GM12878 (cell line): ENCODE measurements around the gene RSAD2. TPM values are rescaled to one million over a fixed set of nuclear protein-coding genes. Genes with fewer than 3 reads are reported as not detected.

Experiments
- ATAC-seq: fragments of 200-7000 bp; cut with Tn5 transposase; 3 replicates; pipeline ENCODE4 v1.9.1; 2020; ENCODE audit warnings: mild to moderate bottlenecking, moderate library complexity
- BruUV-seq: library from RNA; stranded (reverse); fragments of 400-500 nt; replicated peaks from 2 replicates; lab custom pipeline; 2021; lab: Mats Ljungman, UMichigan
- CTCF ChIA-PET: fragments of 300-600 bp; sonication (Branson Sonifier 250); formaldehyde crosslinking; extraction: SDS; loops from one replicate; lab custom pipeline; 2021; ENCODE audit warnings: inconsistent platforms; lab: Yijun Ruan, JAX
- POLR2A ChIA-PET: fragments of 350-600 bp; formaldehyde crosslinking; extraction: SDS; loops from one replicate; lab custom pipeline; 2021; ENCODE audit warnings: inconsistent platforms; lab: Charles Lee
- RAD21 ChIA-PET: fragments of 300-600 bp; sonication (Branson Sonifier 250); formaldehyde crosslinking; loops from one replicate; lab custom pipeline; 2023; ENCODE audit warnings: antibody characterized with exemption; ENCODE audit not compliant: unreplicated experiment; lab: Charles Lee
- SMC1A ChIA-PET: fragments of 300-600 bp; sonication (Branson Sonifier 250); formaldehyde crosslinking; loops from one replicate; lab custom pipeline; 2023; ENCODE audit not compliant: unreplicated experiment, uncharacterized antibody; lab: Charles Lee
- DNase-seq: peaks from one replicate; pipeline ENCODE4 v3.0.0-alpha.2; 2011; ENCODE audit warnings: low read depth, low spot score
- FAIRE-seq: peaks from 3 replicates; lab custom pipeline; 2011; peaks lifted over from hg19 to GRCh38; lab: Jason Lieb, UNC
- H2AFZ ChIP-seq: 2 replicates; pipeline ENCODE4 v1.6.0; 2011; ENCODE audit warnings: low read depth, low read length, control low read depth; ENCODE audit not compliant: control insufficient read depth
- H3K27ac ChIP-seq: 2 replicates; pipeline ENCODE4 v1.5.1; 2011; ENCODE audit warnings: control low read depth; ENCODE audit not compliant: control insufficient read depth, insufficient read depth
- H3K27me3 ChIP-seq, 2 experiments: replicated peaks in 1 of 2; 2 replicates each; pipeline versions ENCODE4 v1.6.0 to v1.6.1; 2011; ENCODE audit warnings: low read length in 1 of 2; ENCODE audit not compliant: control insufficient read depth in 2 of 2, insufficient read depth in 2 of 2
- H3K36me3 ChIP-seq, 2 experiments: 2 replicates each; pipeline ENCODE4 v1.5.1; 2011; ENCODE audit warnings: low read length in 1 of 2; ENCODE audit not compliant: control insufficient read depth in 2 of 2, insufficient read depth in 2 of 2
- H3K4me1 ChIP-seq: 2 replicates; pipeline ENCODE4 v1.6.1; 2011; ENCODE audit warnings: mild to moderate bottlenecking, low read length, moderate library complexity, mixed read lengths; ENCODE audit not compliant: control insufficient read depth, insufficient read depth
- H3K4me2 ChIP-seq: 2 replicates; pipeline ENCODE4 v1.6.0; 2011; ENCODE audit warnings: control low read depth; ENCODE audit not compliant: control insufficient read depth, insufficient read depth
- H3K4me3 ChIP-seq: fragments of 200-600 bp; sonication (generic); 2 replicates; pipeline ENCODE4 v1.5.1; 2016
- H3K79me2 ChIP-seq: 2 replicates; pipeline ENCODE4 v1.6.0; 2011; ENCODE audit warnings: low read length; ENCODE audit not compliant: control insufficient read depth, insufficient read depth
- H3K9ac ChIP-seq: 2 replicates; pipeline ENCODE4 v1.8.0; 2011; ENCODE audit warnings: low read length, control low read depth, mixed read lengths; ENCODE audit not compliant: control insufficient read depth, insufficient read depth
- H3K9me3 ChIP-seq: replicated peaks from 3 replicates; pipeline ENCODE4 v1.5.1; 2011; ENCODE audit warnings: mild to moderate bottlenecking, low read length; ENCODE audit not compliant: control insufficient read depth, insufficient read depth
- H4K20me1 ChIP-seq: 2 replicates; pipeline ENCODE4 v1.6.0; 2011; ENCODE audit not compliant: control insufficient read depth, insufficient read depth
- EED ChIP-seq: sonication (generic); IDR thresholded peaks from 2 replicates; pipeline ENCODE4 v1.6.1; 2016; ENCODE audit warnings: antibody characterized with exemption, low read depth
- EGR1 ChIP-seq, 2 experiments: IDR thresholded peaks; 1 replicate in 1 of 2; 2 replicates in 1 of 2; pipeline ENCODE4 v1.6.1; 2011 to 2012; ENCODE audit warnings: low read depth in 2 of 2, low read length in 2 of 2, borderline replicate concordance in 1 of 2, mild to moderate bottlenecking in 1 of 2, moderate library complexity in 1 of 2
- EP300 ChIP-seq, 2 experiments: fragments of 150-350 bp in 1 of 2; IDR thresholded peaks; 2 replicates each; pipeline ENCODE4 v1.6.1; 2011 to 2012; ENCODE audit warnings: low read depth in 2 of 2, low read length in 2 of 2, borderline replicate concordance in 1 of 2, improper control_type of control experiment in 1 of 2, inconsistent platforms in 1 of 2; ENCODE audit not compliant: control insufficient read depth in 1 of 2
- ETV6 ChIP-seq, 2 experiments: fragments of 450-650 bp in 1 of 2; IDR thresholded peaks in 1 of 2; conservative IDR thresholded peaks in 1 of 2; 2 replicates each; pipeline ENCODE4 v1.6.1; 2014; ENCODE audit warnings: antibody characterized with exemption in 1 of 2, borderline replicate concordance in 1 of 2, low read depth in 1 of 2, mild to moderate bottlenecking in 1 of 2, moderate library complexity in 1 of 2
- HDAC6 ChIP-seq: fragments of 200-600 bp; sonication (generic); IDR thresholded peaks from one replicate; pipeline ENCODE4 v1.8.0; 2017; ENCODE audit warnings: antibody characterized with exemption; ENCODE audit not compliant: unreplicated experiment
- KDM1A ChIP-seq: fragments of 200-600 bp; sonication (generic); IDR thresholded peaks from 2 replicates; pipeline ENCODE4 v1.6.1; 2016; ENCODE audit warnings: borderline replicate concordance
- MAX ChIP-seq: IDR thresholded peaks from 2 replicates; pipeline ENCODE4 v1.6.1; 2012; ENCODE audit warnings: low read depth, low read length, improper control_type of control experiment
- MEF2B ChIP-seq: fragments of 450-650 bp; IDR thresholded peaks from 2 replicates; pipeline ENCODE4 v1.6.1; 2018; ENCODE audit warnings: mild to moderate bottlenecking, moderate library complexity; ENCODE audit not compliant: partially characterized antibody, poor library complexity, severe bottlenecking
- NR2C2 ChIP-seq: IDR thresholded peaks from 2 replicates; pipeline ENCODE4 v1.6.1; 2011; ENCODE audit warnings: borderline replicate concordance, low read depth; ENCODE audit not compliant: control insufficient read depth, insufficient read length
- RB1 ChIP-seq: fragments of 450-650 bp; formaldehyde crosslinking; IDR thresholded peaks from 2 replicates; pipeline ENCODE4 v1.6.1; 2017; ENCODE audit warnings: mild to moderate bottlenecking, borderline replicate concordance
- SIN3A ChIP-seq: IDR thresholded peaks from 2 replicates; pipeline ENCODE4 v1.6.1; 2012; ENCODE audit warnings: low read depth, low read length, improper control_type of control experiment
- SMAD5 ChIP-seq: IDR thresholded peaks from 2 replicates; pipeline ENCODE4 v1.6.1; 2016; ENCODE audit warnings: antibody characterized with exemption, low read depth
- SMARCA5 ChIP-seq: fragments of 450-650 bp; IDR thresholded peaks from 2 replicates; pipeline ENCODE4 v1.6.1; 2017; ENCODE audit warnings: mild to moderate bottlenecking
- SP1 ChIP-seq: IDR thresholded peaks from one replicate; pipeline ENCODE4 v1.6.1; 2011; ENCODE audit warnings: low read depth, low read length
- STAT1 ChIP-seq: fragments of 450-650 bp; conservative IDR thresholded peaks from 2 replicates; pipeline ENCODE4 v1.6.1; 2014; ENCODE audit warnings: antibody characterized with exemption, mild to moderate bottlenecking
- ZNF384 ChIP-seq: IDR thresholded peaks from 2 replicates; pipeline ENCODE4 v1.6.1; 2012; ENCODE audit warnings: low read depth, mild to moderate bottlenecking, low read length, improper control_type of control experiment, borderline replicate concordance
- WGBS: methylation state at CpG from one replicate; pipeline ENCODE4 v1.1.6; 2016; ENCODE audit warnings: low lambda C conversion rate; ENCODE audit not compliant: insufficient replicate concordance, insufficient coverage; ENCODE audit errors: missing lambda C conversion rate; 5-methylcytosine and 5-hydroxymethylcytosine counted together
- in situ Hi-C: fragments of 300-500 bp; cut with MboI; formaldehyde crosslinking; loops from 9 replicates; pipeline ENCODE4 v1.14.3; 2018; ENCODE audit warnings: mixed read lengths
- intact Hi-C: fragments of 100-400 bp; cut with micrococcal nuclease; formaldehyde crosslinking; loops from one replicate; pipeline ENCODE4 v1.14.2; 2022; ENCODE audit not compliant: unreplicated experiment
- polyA plus RNA-seq, 11 experiments: library from polyadenylated mRNA; depleted of rRNA in 4 of 11; unstranded in 6 of 11; stranded (reverse) in 5 of 11; fragments of >200 nt; fragmentation: Nextera tagmentation in 4 of 11; fragmentation: Illumina TruSeq in 1 of 11; extraction: Ambion mirVana in 4 of 11; extraction: Trizol in 1 of 11; gene quantifications; 1 replicate in 1 of 11; 2 replicates in 10 of 11; pipeline versions ENCODE4 v1.2.1 to v1.2.3, GENCODE V29; 2011 to 2016; ENCODE audit warnings: inconsistent platforms in 2 of 11, missing spikeins in 2 of 11, low read depth in 1 of 11
- total RNA-seq, 4 experiments: library from RNA; depleted of rRNA in 3 of 4; stranded (reverse); fragments of >200 nt in 3 of 4; fragmentation: Illumina TruSeq in 1 of 4; extraction: Trizol in 1 of 4; gene quantifications; 2 replicates each; pipeline versions ENCODE4 v1.2.1 to v1.2.3, GENCODE V29; 2013 to 2021
- TF ChIP-seq, protein P1 (sequence below): fragments of 450-650 bp; formaldehyde crosslinking; IDR thresholded peaks from 2 replicates; pipeline ENCODE4 v1.4.0; 2022; ENCODE audit warnings: mild to moderate bottlenecking, moderate library complexity
- TF ChIP-seq, protein P2 (sequence below): fragments of 450-650 bp; IDR thresholded peaks from 2 replicates; pipeline ENCODE4 v1.6.1; 2014; ENCODE audit warnings: mild to moderate bottlenecking

Gene RSAD2
- total and polyA plus RNA-seq, 10 of the 15 experiments (the other 5 are each of a cell fraction or from before 2014, with no cell fraction given) = 0.24 to 0.90 (median 0.69) TPM

- H3K9me3 ChIP-seq = 0 out of 3 replicates have a peak, but pooled peaks cover 2% of the 10 kb centered on the region
- SMC1A ChIA-PET = no interaction called here
- CTCF ChIA-PET = interaction anchor here (4.4 kb wide), 1 partner anchor 8 kb away, joined by 31 read pairs; the partner anchor contains the start of gene CMPK2
- no peak for ATAC-seq
- POLR2A ChIA-PET = no interaction called here
- H3K79me2 ChIP-seq = no peaks in the 10 kb centered on the region
- no peaks in the 10 kb centered on the region for H4K20me1 ChIP-seq
- WGBS = 77% methylated on average over 2 of the region's 3 CpGs
- H3K9ac ChIP-seq = no peak overlapping the region
- FAIRE-seq = no peak
- TF ChIP-seq SMARCA5 (no peak), MAX (no peak), EED (no peak), ETV6 (conservative IDR thresholded peaks at IDR 0.05 in 1 of 2, IDR thresholded peaks at IDR 0.05 in 1 of 2; ENCODE audit: borderline replicate concordance in 1 of 2, low read depth in 1 of 2) (no peak), HDAC6 (no peak), STAT1 (no peak), KDM1A (no peak), MEF2B (no peak), ZNF384 (no peak), NR2C2 (no peak), SMAD5 (no peak), RB1 (no peak), SIN3A (no peak), EP300 (IDR thresholded peaks at IDR 0.05; ENCODE audit: borderline replicate concordance in 1 of 2, control insufficient read depth in 1 of 2, low read depth in 2 of 2, low read length in 2 of 2) (no peak), SP1 (no peak), EGR1 (IDR thresholded peaks at IDR 0.05; ENCODE audit: borderline replicate concordance in 1 of 2, low read depth in 2 of 2, low read length in 2 of 2) (no peak)
- TF ChIP-seq, protein P1, sequence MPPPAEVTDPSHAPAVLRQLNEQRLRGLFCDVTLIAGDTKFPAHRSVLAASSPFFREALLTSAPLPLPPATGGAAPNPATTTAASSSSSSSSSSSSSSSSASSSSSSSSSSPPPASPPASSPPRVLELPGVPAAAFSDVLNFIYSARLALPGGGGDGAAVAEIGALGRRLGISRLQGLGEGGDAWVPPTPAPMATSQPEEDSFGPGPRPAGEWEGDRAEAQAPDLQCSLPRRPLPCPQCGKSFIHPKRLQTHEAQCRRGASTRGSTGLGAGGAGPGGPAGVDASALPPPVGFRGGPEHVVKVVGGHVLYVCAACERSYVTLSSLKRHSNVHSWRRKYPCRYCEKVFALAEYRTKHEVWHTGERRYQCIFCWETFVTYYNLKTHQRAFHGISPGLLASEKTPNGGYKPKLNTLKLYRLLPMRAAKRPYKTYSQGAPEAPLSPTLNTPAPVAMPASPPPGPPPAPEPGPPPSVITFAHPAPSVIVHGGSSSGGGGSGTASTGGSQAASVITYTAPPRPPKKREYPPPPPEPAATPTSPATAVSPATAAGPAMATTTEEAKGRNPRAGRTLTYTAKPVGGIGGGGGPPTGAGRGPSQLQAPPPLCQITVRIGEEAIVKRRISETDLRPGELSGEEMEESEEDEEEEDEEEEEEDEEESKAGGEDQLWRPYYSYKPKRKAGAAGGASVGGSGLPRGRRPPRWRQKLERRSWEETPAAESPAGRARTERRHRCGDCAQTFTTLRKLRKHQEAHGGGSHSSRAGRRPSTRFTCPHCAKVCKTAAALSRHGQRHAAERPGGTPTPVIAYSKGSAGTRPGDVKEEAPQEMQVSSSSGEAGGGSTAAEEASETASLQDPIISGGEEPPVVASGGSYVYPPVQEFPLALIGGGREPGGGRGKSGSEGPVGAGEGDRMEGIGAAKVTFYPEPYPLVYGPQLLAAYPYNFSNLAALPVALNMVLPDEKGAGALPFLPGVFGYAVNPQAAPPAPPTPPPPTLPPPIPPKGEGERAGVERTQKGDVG = no peak
- TF ChIP-seq, protein P2, sequence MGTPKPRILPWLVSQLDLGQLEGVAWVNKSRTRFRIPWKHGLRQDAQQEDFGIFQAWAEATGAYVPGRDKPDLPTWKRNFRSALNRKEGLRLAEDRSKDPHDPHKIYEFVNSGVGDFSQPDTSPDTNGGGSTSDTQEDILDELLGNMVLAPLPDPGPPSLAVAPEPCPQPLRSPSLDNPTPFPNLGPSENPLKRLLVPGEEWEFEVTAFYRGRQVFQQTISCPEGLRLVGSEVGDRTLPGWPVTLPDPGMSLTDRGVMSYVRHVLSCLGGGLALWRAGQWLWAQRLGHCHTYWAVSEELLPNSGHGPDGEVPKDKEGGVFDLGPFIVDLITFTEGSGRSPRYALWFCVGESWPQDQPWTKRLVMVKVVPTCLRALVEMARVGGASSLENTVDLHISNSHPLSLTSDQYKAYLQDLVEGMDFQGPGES = no peak
- TF ChIP-seq, all 136 proteins: peak for 0
- intact Hi-C loops = no loop called here
- Histone ChIP-seq H3K27me3 (no peaks in the 10 kb centered on the region), H3K4me3 (no peak overlapping the region), H3K36me3 (no peaks in the 10 kb centered on the region), H3K4me1 (peaks cover 13% of the 10 kb centered on the region), H3K27ac (no peak overlapping the region), H2AFZ (no peak overlapping the region), H3K4me2 (no peak overlapping the region)
- no TSS peak for BruUV-seq
- RAD21 ChIA-PET = no interaction called here
- DNase-seq = no peak
- in situ Hi-C loops = no loop called here
Measured at GRCh38 chr2:6874032-6874431, 3.5 kb upstream of the RSAD2 start.
